HEK293 (cell line): ENCODE data around the gene ENTPD8.

Experiments
- CTCF ChIP-seq: fragments of 450-650 bp; formaldehyde crosslinking; IDR thresholded peaks from 2 replicates; pipeline ENCODE4 v1.5.1; 2016; ENCODE audit warnings: missing biosample characterization, missing genetic modification characterization
- GLIS2 ChIP-seq: fragments of 450-650 bp; formaldehyde crosslinking; IDR thresholded peaks from 2 replicates; pipeline ENCODE4 v1.5.1; 2016; ENCODE audit warnings: missing biosample characterization, missing genetic modification characterization
- ZNF658 ChIP-seq: fragments of 450-650 bp; formaldehyde crosslinking; IDR thresholded peaks from 2 replicates; pipeline ENCODE4; 2016; ENCODE audit warnings: missing biosample characterization, missing genetic modification characterization
- TF ChIP-seq, protein P1 (sequence below): fragments of 450-650 bp; formaldehyde crosslinking; optimal IDR thresholded peaks from 2 replicates; pipeline ENCODE3; 2016; ENCODE audit warnings: missing biosample characterization, mild to moderate bottlenecking, missing genetic modification characterization
- TF ChIP-seq, protein P2 (sequence below): sonication (generic); formaldehyde crosslinking; IDR thresholded peaks from 2 replicates; pipeline ENCODE4 v1.8.1; 2022; ENCODE audit warnings: mild to moderate bottlenecking, moderate library complexity, missing genetic modification reagents
- TF ChIP-seq, protein P3 (sequence below): fragments of 450-650 bp; formaldehyde crosslinking; IDR thresholded peaks from 2 replicates; pipeline ENCODE4 v1.5.1; 2016; ENCODE audit warnings: missing biosample characterization, missing genetic modification characterization

DNA sequence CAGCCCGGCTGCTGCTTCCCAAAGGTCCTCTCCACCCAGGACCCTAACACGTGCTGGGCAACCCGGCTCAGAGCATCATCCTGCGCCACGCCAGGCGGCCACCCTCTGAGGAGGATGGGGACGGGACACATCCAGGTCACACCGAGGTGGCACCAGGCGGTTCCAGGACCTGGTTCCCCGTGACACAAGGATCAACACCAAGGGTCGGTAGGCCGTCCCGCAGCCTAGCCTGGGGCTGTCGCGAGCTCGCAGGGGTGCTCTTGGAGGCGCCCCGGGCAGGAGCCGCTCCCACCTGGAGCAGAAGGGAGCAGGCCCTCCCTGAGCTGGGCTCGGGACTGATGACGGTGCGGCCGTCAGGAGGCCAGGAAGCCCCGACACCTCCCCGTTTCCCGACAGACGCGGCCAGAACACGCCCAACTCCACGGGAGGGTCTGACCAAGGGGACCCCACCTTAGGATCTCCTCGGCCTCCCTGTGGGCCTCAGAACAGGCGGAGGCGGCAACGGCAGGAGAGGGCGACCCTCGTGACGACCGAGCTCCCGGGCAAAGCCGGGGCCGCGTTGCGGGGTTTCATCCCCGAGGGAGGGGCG is 24.5 kb downstream of the ENTPD8 start:
- TF ChIP-seq ZNF658 (no peak), CTCF (tag by site-specific recombination) (no peak), GLIS2 (tag by site-specific recombination) (no peak)
- TF ChIP-seq, protein P1, sequence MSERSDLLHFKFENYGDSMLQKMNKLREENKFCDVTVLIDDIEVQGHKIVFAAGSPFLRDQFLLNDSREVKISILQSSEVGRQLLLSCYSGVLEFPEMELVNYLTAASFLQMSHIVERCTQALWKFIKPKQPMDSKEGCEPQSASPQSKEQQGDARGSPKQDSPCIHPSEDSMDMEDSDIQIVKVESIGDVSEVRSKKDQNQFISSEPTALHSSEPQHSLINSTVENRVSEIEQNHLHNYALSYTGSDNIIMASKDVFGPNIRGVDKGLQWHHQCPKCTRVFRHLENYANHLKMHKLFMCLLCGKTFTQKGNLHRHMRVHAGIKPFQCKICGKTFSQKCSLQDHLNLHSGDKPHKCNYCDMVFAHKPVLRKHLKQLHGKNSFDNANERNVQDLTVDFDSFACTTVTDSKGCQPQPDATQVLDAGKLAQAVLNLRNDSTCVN (tag by site-specific recombination), result no peak
- TF ChIP-seq, protein P2, sequence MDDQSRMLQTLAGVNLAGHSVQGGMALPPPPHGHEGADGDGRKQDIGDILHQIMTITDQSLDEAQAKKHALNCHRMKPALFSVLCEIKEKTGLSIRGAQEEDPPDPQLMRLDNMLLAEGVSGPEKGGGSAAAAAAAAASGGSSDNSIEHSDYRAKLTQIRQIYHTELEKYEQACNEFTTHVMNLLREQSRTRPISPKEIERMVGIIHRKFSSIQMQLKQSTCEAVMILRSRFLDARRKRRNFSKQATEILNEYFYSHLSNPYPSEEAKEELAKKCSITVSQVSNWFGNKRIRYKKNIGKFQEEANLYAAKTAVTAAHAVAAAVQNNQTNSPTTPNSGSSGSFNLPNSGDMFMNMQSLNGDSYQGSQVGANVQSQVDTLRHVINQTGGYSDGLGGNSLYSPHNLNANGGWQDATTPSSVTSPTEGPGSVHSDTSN, result no peak
- TF ChIP-seq, protein P3, sequence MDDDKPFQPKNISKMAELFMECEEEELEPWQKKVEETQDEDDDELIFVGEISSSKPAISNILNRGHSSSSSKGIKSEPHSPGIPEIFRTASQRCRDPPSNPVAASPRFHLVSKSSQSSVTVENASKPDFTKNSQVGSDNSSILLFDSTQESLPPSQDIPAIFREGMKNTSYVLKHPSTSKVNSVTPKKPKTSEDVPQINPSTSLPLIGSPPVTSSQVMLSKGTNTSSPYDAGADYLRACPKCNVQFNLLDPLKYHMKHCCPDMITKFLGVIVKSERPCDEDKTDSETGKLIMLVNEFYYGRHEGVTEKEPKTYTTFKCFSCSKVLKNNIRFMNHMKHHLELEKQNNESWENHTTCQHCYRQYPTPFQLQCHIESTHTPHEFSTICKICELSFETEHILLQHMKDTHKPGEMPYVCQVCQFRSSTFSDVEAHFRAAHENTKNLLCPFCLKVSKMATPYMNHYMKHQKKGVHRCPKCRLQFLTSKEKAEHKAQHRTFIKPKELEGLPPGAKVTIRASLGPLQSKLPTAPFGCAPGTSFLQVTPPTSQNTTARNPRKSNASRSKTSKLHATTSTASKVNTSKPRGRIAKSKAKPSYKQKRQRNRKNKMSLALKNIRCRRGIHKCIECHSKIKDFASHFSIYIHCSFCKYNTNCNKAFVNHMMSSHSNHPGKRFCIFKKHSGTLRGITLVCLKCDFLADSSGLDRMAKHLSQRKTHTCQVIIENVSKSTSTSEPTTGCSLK (tag by site-specific recombination), result no peak
